GM12873 (cell line): ENCODE measurements around the gene HRH3.

Experiments
- CTCF ChIP-seq: IDR thresholded peaks from 2 replicates; pipeline ENCODE4 v1.5.1; 2012; ENCODE audit warnings: low read depth, mild to moderate bottlenecking, moderate library complexity, low read length, control low read depth; ENCODE audit not compliant: insufficient read depth; ENCODE audit errors: missing control alignments

HRH3 gene

GRCh38 chr20:62265365-62265764 is 45.3 kb upstream of the HRH3 start:
- no peak for TF ChIP-seq CTCF

GRCh38 chr20:62263396-62263795 is 43.3 kb upstream of the HRH3 start:
- no peak for TF ChIP-seq CTCF

GRCh38 chr20:62262064-62262463 is 42.0 kb upstream of the HRH3 start:
- TF ChIP-seq CTCF = no peak

- TF ChIP-seq CTCF = no peak
These were observed 39.2 kb upstream of the HRH3 start for GRCh38 chr20:62259294-62259565.

GRCh38 chr20:62258499-62259293 is 38.6 kb upstream of the HRH3 start:
- no peak for TF ChIP-seq CTCF

- no peak for TF ChIP-seq CTCF
These were observed 35.9 kb upstream of the HRH3 start for GRCh38 chr20:62255976-62256375.

GRCh38 chr20:62254021-62254724 is 34.1 kb upstream of the HRH3 start:
- no peak for TF ChIP-seq CTCF
